Trophoblast cell (in vitro differentiated cells and primary cell): ENCODE results near the gene COL18A1.
A peak's percentile ranks its signal among the peaks of the same experiment; 100 is the strongest.

Experiments used
- DNase-seq, 2 donors: peaks; one replicate each; pipeline ENCODE4 v3.0.0-alpha.2; 2016
- H2AFZ ChIP-seq: 2 replicates; pipeline ENCODE4 v1.6.1; 2013; ENCODE audit warnings: low read length, moderate library complexity, mild to moderate bottlenecking; ENCODE audit not compliant: insufficient read depth, poor library complexity
- H2AK5ac ChIP-seq: 2 replicates; pipeline ENCODE4 v1.6.1; 2013; ENCODE audit warnings: mild to moderate bottlenecking, low read length
- H2BK120ac ChIP-seq: 2 replicates; pipeline ENCODE4 v1.6.1; 2013; ENCODE audit warnings: low read length, mild to moderate bottlenecking, moderate library complexity; ENCODE audit not compliant: insufficient read depth, poor library complexity
- H2BK12ac ChIP-seq: 2 replicates; pipeline ENCODE4 v1.6.1; 2013; ENCODE audit warnings: mild to moderate bottlenecking, low read length, moderate library complexity
- H2BK5ac ChIP-seq: 2 replicates; pipeline ENCODE4 v1.6.1; 2013; ENCODE audit warnings: low read length, low read depth, moderate library complexity, mild to moderate bottlenecking; ENCODE audit not compliant: poor library complexity
- H3K14ac ChIP-seq: 2 replicates; pipeline ENCODE4 v1.6.1; 2013; ENCODE audit warnings: mild to moderate bottlenecking, low read length
- H3K18ac ChIP-seq: 2 replicates; pipeline ENCODE4 v1.6.1; 2013; ENCODE audit warnings: mild to moderate bottlenecking, low read length
- H3K23ac ChIP-seq: 2 replicates; pipeline ENCODE4 v1.6.1; 2013; ENCODE audit warnings: low read length
- H3K27ac ChIP-seq: 2 replicates; pipeline ENCODE4 v1.5.1; 2013; ENCODE audit warnings: low read depth, mild to moderate bottlenecking, inconsistent platforms, low read length, moderate library complexity
- H3K27me3 ChIP-seq: 2 replicates; pipeline ENCODE4 v1.6.1; 2013; ENCODE audit warnings: inconsistent platforms, mild to moderate bottlenecking, low read length, moderate library complexity; ENCODE audit not compliant: insufficient read depth
- H3K36me3 ChIP-seq, 2 experiments: 1 replicate in 1 of 2; 2 replicates in 1 of 2; pipeline ENCODE4 v1.6.1; 2013; ENCODE audit warnings: low read length in 2 of 2, mild to moderate bottlenecking in 2 of 2, moderate library complexity in 1 of 2; ENCODE audit not compliant: insufficient read depth in 2 of 2, control insufficient read depth in 1 of 2
- H3K4ac ChIP-seq: 2 replicates; pipeline ENCODE4 v1.6.1; 2013; ENCODE audit warnings: low read depth, mild to moderate bottlenecking, low read length, moderate library complexity
- H3K4me1 ChIP-seq, 2 experiments: 1 replicate in 1 of 2; 2 replicates in 1 of 2; pipeline ENCODE4 v1.6.1; 2013; ENCODE audit warnings: low read length in 2 of 2, mild to moderate bottlenecking in 2 of 2, moderate library complexity in 1 of 2; ENCODE audit not compliant: insufficient read depth in 2 of 2, control insufficient read depth in 1 of 2
- H3K4me2 ChIP-seq: 2 replicates; pipeline ENCODE4 v1.6.1; 2013; ENCODE audit warnings: inconsistent platforms, mild to moderate bottlenecking, low read length, moderate library complexity
- H3K4me3 ChIP-seq: 2 replicates; pipeline ENCODE4 v1.5.1; 2013; ENCODE audit warnings: mild to moderate bottlenecking, low read depth, low read length, inconsistent platforms
- H3K79me1 ChIP-seq: one replicate; pipeline ENCODE4 v1.6.1; 2013; ENCODE audit warnings: low read length
- H3K79me2 ChIP-seq: 2 replicates; pipeline ENCODE4 v1.6.1; 2013; ENCODE audit warnings: low read length, mild to moderate bottlenecking; ENCODE audit not compliant: control insufficient read depth, insufficient read depth, poor library complexity
- H3K9ac ChIP-seq: 2 replicates; pipeline ENCODE4 v1.6.1; 2013; ENCODE audit warnings: mild to moderate bottlenecking, low read length
- H3K9me3 ChIP-seq: 2 replicates; pipeline ENCODE4 v1.6.1; 2013; ENCODE audit warnings: low read depth, mild to moderate bottlenecking, control low read depth, inconsistent platforms, low read length; ENCODE audit not compliant: insufficient read depth
- H4K12ac ChIP-seq: 2 replicates; pipeline ENCODE4 v1.6.1; 2013; ENCODE audit warnings: low read depth, mild to moderate bottlenecking, low read length, moderate library complexity
- H4K8ac ChIP-seq: 2 replicates; pipeline ENCODE4 v1.6.1; 2013; ENCODE audit warnings: low read depth, mild to moderate bottlenecking, low read length, moderate library complexity
- H4K91ac ChIP-seq: one replicate; pipeline ENCODE4 v1.6.1; 2013; ENCODE audit warnings: low read depth, mild to moderate bottlenecking, low read length, moderate library complexity
- WGBS: extraction: QIAGEN DNeasy Blood & Tissue Kit; methylation state at CpG from one replicate; pipeline ENCODE4 v1.1.7; 2013; ENCODE audit warnings: missing lambda C conversion rate; ENCODE audit not compliant: insufficient read length, insufficient coverage; ENCODE audit errors: extremely low coverage; 5-methylcytosine and 5-hydroxymethylcytosine counted together

Gene COL18A1

GRCh38 chr21:45552696-45553391, 147.9 kb downstream of the COL18A1 start:
- Histone ChIP-seq H4K12ac (no peak overlapping the region), H3K18ac (no peak overlapping the region), H3K4me3 (no peak overlapping the region), H2AFZ (no peak overlapping the region), H4K91ac (peak overlapping the region; percentile 40), H3K27me3 (no peaks in the 10 kb centered on the region), H3K4ac (no peak overlapping the region), H3K79me1 (peaks cover 10% of the 10 kb centered on the region), H2AK5ac (no peak overlapping the region), H4K8ac (peak overlapping the region; percentile 23), H3K36me3 (no peaks in the 10 kb centered on the region), H2BK5ac (peak overlapping the region; percentile 29), H2BK12ac (no peak overlapping the region), H3K4me1 (peaks cover 5 to 11% of the 10 kb centered on the region in 2 experiments), H3K79me2 (no peaks in the 10 kb centered on the region), H3K9me3 (no peaks in the 10 kb centered on the region), H3K27ac (peak overlapping the region; percentile 53), H2BK120ac (peak overlapping the region; percentile 27), H3K23ac (no peak overlapping the region), H3K14ac (peak overlapping the region; percentile 29), H3K9ac (no peak overlapping the region), H3K4me2 (no peak overlapping the region)
- DNase-seq = no peak
- no CpG with 5 or more reads among the region's 29 CpGs for WGBS

- Histone ChIP-seq H3K36me3 (no peaks in the 10 kb centered on the region), H3K79me1 (peaks cover 8% of the 10 kb centered on the region), H3K4me2 (peak overlapping the region; percentile 83), H3K79me2 (no peaks in the 10 kb centered on the region), H2AFZ (peak overlapping the region; percentile 70), H3K27ac (peak overlapping the region; percentile 26), H3K27me3 (no peaks in the 10 kb centered on the region), H4K91ac (peak overlapping the region; percentile 70), H3K9ac (no peak overlapping the region), H2BK120ac (no peak overlapping the region), H3K18ac (peak overlapping the region; percentile 14), H3K23ac (no peak overlapping the region), H3K9me3 (no peaks in the 10 kb centered on the region), H3K4ac (no peak overlapping the region), H3K14ac (no peak overlapping the region), H2BK12ac (no peak overlapping the region), H2AK5ac (no peak overlapping the region), H3K4me3 (peak overlapping the region; percentile 59), H4K12ac (peak overlapping the region; percentile 70), H3K4me1 (peaks cover 5 to 8% of the 10 kb centered on the region in 2 experiments), H2BK5ac (no peak overlapping the region), H4K8ac (peak overlapping the region; percentile 72)
- DNase-seq = peak; percentile 55 to 82
- no CpG with 5 or more reads among the region's 53 CpGs for WGBS
Observed at GRCh38 chr21:45554477-45555175, 149.7 kb downstream of the COL18A1 start.

- DNase-seq = no peak
- Histone ChIP-seq H2AK5ac (no peak overlapping the region), H3K4ac (no peak overlapping the region), H2BK12ac (no peak overlapping the region), H3K23ac (no peak overlapping the region), H3K36me3 (no peaks in the 10 kb centered on the region), H2BK5ac (no peak overlapping the region), H3K14ac (no peak overlapping the region), H3K4me2 (peak overlapping the region; percentile 60), H3K4me1 (peaks cover 5% of the 10 kb centered on the region in 2 experiments), H3K9me3 (no peaks in the 10 kb centered on the region), H3K27me3 (no peaks in the 10 kb centered on the region), H3K9ac (no peak overlapping the region), H4K12ac (no peak overlapping the region), H4K91ac (no peak overlapping the region), H3K27ac (no peak overlapping the region), H3K18ac (no peak overlapping the region), H2AFZ (no peak overlapping the region), H3K79me1 (peaks cover 4% of the 10 kb centered on the region), H3K79me2 (no peaks in the 10 kb centered on the region), H2BK120ac (no peak overlapping the region), H3K4me3 (peak overlapping the region; percentile 63), H4K8ac (no peak overlapping the region)
- WGBS = no CpG with 5 or more reads among the region's 34 CpGs
Observed at GRCh38 chr21:45555251-45555556, 150.2 kb downstream of the COL18A1 start.

- Histone ChIP-seq H3K27ac (peak overlapping the region; percentile 6), H2BK5ac (no peak overlapping the region), H4K8ac (peak overlapping the region; percentile 0), H3K4me3 (peak overlapping the region; percentile 63), H4K12ac (peak overlapping the region; percentile 1), H2BK120ac (no peak overlapping the region), H3K4ac (no peak overlapping the region), H3K27me3 (no peaks in the 10 kb centered on the region), H3K23ac (no peak overlapping the region), H3K79me1 (peaks cover 4% of the 10 kb centered on the region), H3K79me2 (no peaks in the 10 kb centered on the region), H3K4me2 (peak overlapping the region; percentile 60), H2AFZ (peak overlapping the region; percentile 32), H3K18ac (no peak overlapping the region), H3K4me1 (peaks cover 5% of the 10 kb centered on the region in 2 experiments), H2AK5ac (no peak overlapping the region), H2BK12ac (no peak overlapping the region), H3K9me3 (no peaks in the 10 kb centered on the region), H3K14ac (no peak overlapping the region), H3K9ac (no peak overlapping the region), H4K91ac (peak overlapping the region; percentile 0), H3K36me3 (no peaks in the 10 kb centered on the region)
- no CpG with 5 or more reads among the region's 62 CpGs for WGBS
- peak; percentile 66 to 74 for DNase-seq
Observed at GRCh38 chr21:45555557-45556301, 150.8 kb downstream of the COL18A1 start.
